SK-N-SH treated with all-trans-retinoic acid at 6 μM for 48 hours (cell line): Measurements from ENCODE around the gene GABRR3.

Source experiments
- ATAC-seq: fragments of 200-7000 bp; cut with Tn5 transposase; 3 replicates; pipeline ENCODE4 v1.9.1; 2020; ENCODE audit warnings: mild to moderate bottlenecking, moderate library complexity
- CSDC2 ChIP-seq: fragments of 250-450 bp; sonication (Bioruptor Pico); IDR thresholded peaks from 2 replicates; pipeline ENCODE4 v1.5.0; 2020; ENCODE audit warnings: mild to moderate bottlenecking, moderate library complexity
- ESRRG ChIP-seq: fragments of 250-450 bp; sonication (Bioruptor Pico); IDR thresholded peaks from 2 replicates; pipeline ENCODE4 v1.6.1; 2021; ENCODE audit warnings: mild to moderate bottlenecking
- GLIS3 ChIP-seq: fragments of 250-450 bp; sonication (Bioruptor Pico); IDR thresholded peaks from 2 replicates; pipeline ENCODE4 v1.5.0; 2020; ENCODE audit warnings: mild to moderate bottlenecking, moderate library complexity
- ISL1 ChIP-seq: fragments of 250-450 bp; sonication (Bioruptor Pico); IDR thresholded peaks from 2 replicates; pipeline ENCODE4 v2.1.2; 2022; ENCODE audit warnings: mild to moderate bottlenecking, moderate library complexity
- OSR1 ChIP-seq: fragments of 250-450 bp; sonication (Bioruptor Pico); IDR thresholded peaks from 2 replicates; pipeline ENCODE4 v1.8.0; 2022; ENCODE audit warnings: moderate library complexity, mild to moderate bottlenecking, inconsistent platforms
- PATZ1 ChIP-seq: fragments of 250-450 bp; sonication (Bioruptor Pico); IDR thresholded peaks from 2 replicates; pipeline ENCODE4 v1.8.0; 2020; ENCODE audit warnings: mild to moderate bottlenecking, moderate library complexity, borderline replicate concordance
- PPARA ChIP-seq: fragments of 250-450 bp; sonication (Bioruptor Pico); IDR thresholded peaks from 2 replicates; pipeline ENCODE4 v1.5.0; 2020; ENCODE audit warnings: mild to moderate bottlenecking, borderline replicate concordance
- RARB ChIP-seq: fragments of 250-450 bp; sonication (Bioruptor Pico); IDR thresholded peaks from 2 replicates; pipeline ENCODE4 v1.8.0; 2021; ENCODE audit warnings: mild to moderate bottlenecking, moderate library complexity
- SNAI2 ChIP-seq: fragments of 250-450 bp; sonication (Bioruptor Pico); IDR thresholded peaks from 2 replicates; pipeline ENCODE4 v1.5.0; 2020; ENCODE audit warnings: mild to moderate bottlenecking, moderate library complexity
- TCF4 ChIP-seq: fragments of 250-450 bp; sonication (Bioruptor Pico); IDR thresholded peaks from 2 replicates; pipeline ENCODE4 v1.8.0; 2021; ENCODE audit warnings: mild to moderate bottlenecking, moderate library complexity, borderline replicate concordance
- TOX ChIP-seq: fragments of 250-450 bp; sonication (Bioruptor Pico); IDR thresholded peaks from 2 replicates; pipeline ENCODE4 v1.8.0; 2021; ENCODE audit warnings: mild to moderate bottlenecking, moderate library complexity, borderline replicate concordance
- ZC3H10 ChIP-seq: fragments of 250-450 bp; sonication (Bioruptor Pico); IDR thresholded peaks from 2 replicates; pipeline ENCODE4 v1.5.1; 2021; ENCODE audit warnings: mild to moderate bottlenecking, moderate library complexity
- ZFP3 ChIP-seq: fragments of 250-450 bp; sonication (Bioruptor Pico); IDR thresholded peaks from 2 replicates; pipeline ENCODE4 v1.5.0; 2020; ENCODE audit warnings: mild to moderate bottlenecking, moderate library complexity
- ZFP30 ChIP-seq: fragments of 450-650 bp; formaldehyde crosslinking; IDR thresholded peaks from 2 replicates; pipeline ENCODE4 v1.5.0; 2022; ENCODE audit warnings: mild to moderate bottlenecking, moderate library complexity
- ZNF565 ChIP-seq: fragments of 450-650 bp; formaldehyde crosslinking; conservative IDR thresholded peaks from 2 replicates; pipeline ENCODE4 v1.5.0; 2020; ENCODE audit warnings: low read depth, mild to moderate bottlenecking, moderate library complexity
- ZNF70 ChIP-seq: fragments of 450-650 bp; formaldehyde crosslinking; IDR thresholded peaks from 2 replicates; pipeline ENCODE4 v1.5.0; 2020; ENCODE audit warnings: mild to moderate bottlenecking, moderate library complexity
- ZNF8 ChIP-seq: fragments of 450-650 bp; formaldehyde crosslinking; IDR thresholded peaks from 2 replicates; pipeline ENCODE4 v1.5.0; 2020; ENCODE audit warnings: mild to moderate bottlenecking, moderate library complexity
- TF ChIP-seq, protein P1 (sequence below): fragments of 250-450 bp; sonication (Bioruptor Pico); IDR thresholded peaks from 2 replicates; pipeline ENCODE4 v1.5.0; 2020; ENCODE audit warnings: mild to moderate bottlenecking, moderate library complexity
- TF ChIP-seq, protein P2 (sequence below): fragments of 250-450 bp; sonication (Bioruptor Pico); IDR thresholded peaks from 2 replicates; pipeline ENCODE4 v1.5.1; 2020; ENCODE audit warnings: low read depth, mild to moderate bottlenecking, moderate library complexity

The GABRR3 gene

GRCh38 chr3:98056035-98056434 is 20.9 kb upstream of the GABRR3 start:
- ATAC-seq, result no peak
- TF ChIP-seq CSDC2 (CRISPR knock-in tag) (no peak), ISL1 (CRISPR knock-in tag) (no peak), ZFP30 (no peak), PPARA (CRISPR knock-in tag) (no peak), GLIS3 (CRISPR knock-in tag) (no peak), ZNF565 (CRISPR knock-in tag) (no peak), OSR1 (CRISPR knock-in tag) (no peak), SNAI2 (CRISPR knock-in tag) (no peak)
- TF ChIP-seq, protein P1, sequence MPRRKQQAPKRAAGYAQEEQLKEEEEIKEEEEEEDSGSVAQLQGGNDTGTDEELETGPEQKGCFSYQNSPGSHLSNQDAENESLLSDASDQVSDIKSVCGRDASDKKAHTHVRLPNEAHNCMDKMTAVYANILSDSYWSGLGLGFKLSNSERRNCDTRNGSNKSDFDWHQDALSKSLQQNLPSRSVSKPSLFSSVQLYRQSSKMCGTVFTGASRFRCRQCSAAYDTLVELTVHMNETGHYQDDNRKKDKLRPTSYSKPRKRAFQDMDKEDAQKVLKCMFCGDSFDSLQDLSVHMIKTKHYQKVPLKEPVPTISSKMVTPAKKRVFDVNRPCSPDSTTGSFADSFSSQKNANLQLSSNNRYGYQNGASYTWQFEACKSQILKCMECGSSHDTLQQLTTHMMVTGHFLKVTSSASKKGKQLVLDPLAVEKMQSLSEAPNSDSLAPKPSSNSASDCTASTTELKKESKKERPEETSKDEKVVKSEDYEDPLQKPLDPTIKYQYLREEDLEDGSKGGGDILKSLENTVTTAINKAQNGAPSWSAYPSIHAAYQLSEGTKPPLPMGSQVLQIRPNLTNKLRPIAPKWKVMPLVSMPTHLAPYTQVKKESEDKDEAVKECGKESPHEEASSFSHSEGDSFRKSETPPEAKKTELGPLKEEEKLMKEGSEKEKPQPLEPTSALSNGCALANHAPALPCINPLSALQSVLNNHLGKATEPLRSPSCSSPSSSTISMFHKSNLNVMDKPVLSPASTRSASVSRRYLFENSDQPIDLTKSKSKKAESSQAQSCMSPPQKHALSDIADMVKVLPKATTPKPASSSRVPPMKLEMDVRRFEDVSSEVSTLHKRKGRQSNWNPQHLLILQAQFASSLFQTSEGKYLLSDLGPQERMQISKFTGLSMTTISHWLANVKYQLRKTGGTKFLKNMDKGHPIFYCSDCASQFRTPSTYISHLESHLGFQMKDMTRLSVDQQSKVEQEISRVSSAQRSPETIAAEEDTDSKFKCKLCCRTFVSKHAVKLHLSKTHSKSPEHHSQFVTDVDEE, result no peak

GRCh38 chr3:98049271-98049670 is 14.2 kb upstream of the GABRR3 start:
- TF ChIP-seq ZNF70 (CRISPR knock-in tag) (no peak), ESRRG (CRISPR knock-in tag) (no peak), TOX (CRISPR knock-in tag) (no peak), ZNF8 (no peak)
- TF ChIP-seq, protein P2, sequence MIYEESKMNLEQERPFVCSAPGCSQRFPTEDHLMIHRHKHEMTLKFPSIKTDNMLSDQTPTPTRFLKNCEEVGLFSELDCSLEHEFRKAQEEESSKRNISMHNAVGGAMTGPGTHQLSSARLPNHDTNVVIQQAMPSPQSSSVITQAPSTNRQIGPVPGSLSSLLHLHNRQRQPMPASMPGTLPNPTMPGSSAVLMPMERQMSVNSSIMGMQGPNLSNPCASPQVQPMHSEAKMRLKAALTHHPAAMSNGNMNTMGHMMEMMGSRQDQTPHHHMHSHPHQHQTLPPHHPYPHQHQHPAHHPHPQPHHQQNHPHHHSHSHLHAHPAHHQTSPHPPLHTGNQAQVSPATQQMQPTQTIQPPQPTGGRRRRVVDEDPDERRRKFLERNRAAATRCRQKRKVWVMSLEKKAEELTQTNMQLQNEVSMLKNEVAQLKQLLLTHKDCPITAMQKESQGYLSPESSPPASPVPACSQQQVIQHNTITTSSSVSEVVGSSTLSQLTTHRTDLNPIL (CRISPR knock-in tag), result no peak

DNA sequence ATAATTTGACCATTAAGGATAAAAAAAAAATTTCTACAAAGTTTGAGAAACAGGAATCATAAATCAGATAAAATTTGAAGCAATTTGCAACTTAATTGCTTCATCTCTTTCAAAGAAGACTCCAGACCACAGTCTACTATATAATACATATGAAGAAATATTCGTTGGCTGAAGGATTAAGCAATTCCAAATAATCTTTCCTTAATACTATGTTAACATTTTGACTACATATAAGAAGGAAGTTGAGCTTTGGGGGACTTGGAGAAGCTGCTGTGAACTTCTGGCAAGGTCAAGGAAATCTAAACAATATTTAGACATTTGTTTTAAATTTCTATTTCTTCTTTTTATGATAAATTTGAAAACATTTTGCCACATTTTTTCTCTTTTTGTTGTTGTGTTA is 13.5 kb upstream of the GABRR3 start:
- TF ChIP-seq ZFP3 (CRISPR knock-in tag) (no peak), ISL1 (CRISPR knock-in tag) (no peak), TOX (CRISPR knock-in tag) (no peak), PPARA (CRISPR knock-in tag) (no peak), RARB (no peak), PATZ1 (no peak), ZFP30 (no peak), ZC3H10 (CRISPR knock-in tag) (no peak)
- TF ChIP-seq, protein P1, result no peak
- TF ChIP-seq, all 23 proteins: peak for 0
- ATAC-seq, result no peak

More at GRCh38 chr3:98049271-98049670, 14.2 kb upstream of the GABRR3 start:
- no peak for ATAC-seq

GRCh38 chr3:98041350-98041749 is 6.2 kb upstream of the GABRR3 start:
- TF ChIP-seq ZNF565 (CRISPR knock-in tag), result no peak
- TF ChIP-seq ESRRG (CRISPR knock-in tag), result no peak
- TF ChIP-seq PATZ1, result no peak
- TF ChIP-seq ZFP3 (CRISPR knock-in tag), result no peak
- TF ChIP-seq RARB, result no peak
- TF ChIP-seq TCF4 (CRISPR knock-in tag), result no peak
- ATAC-seq, result no peak
